Activated CD8-positive, alpha-beta memory T cell treated with anti-CD3 and anti-CD28 coated beads, Interleukin-2, amount 50 U/mL, for 48 hours (primary cell): ENCODE measurements around the gene AMBP.

Source experiments
- DNase-seq: peaks from one replicate; pipeline ENCODE4 v3.0.0-alpha.2; 2020

Gene AMBP

DNA sequence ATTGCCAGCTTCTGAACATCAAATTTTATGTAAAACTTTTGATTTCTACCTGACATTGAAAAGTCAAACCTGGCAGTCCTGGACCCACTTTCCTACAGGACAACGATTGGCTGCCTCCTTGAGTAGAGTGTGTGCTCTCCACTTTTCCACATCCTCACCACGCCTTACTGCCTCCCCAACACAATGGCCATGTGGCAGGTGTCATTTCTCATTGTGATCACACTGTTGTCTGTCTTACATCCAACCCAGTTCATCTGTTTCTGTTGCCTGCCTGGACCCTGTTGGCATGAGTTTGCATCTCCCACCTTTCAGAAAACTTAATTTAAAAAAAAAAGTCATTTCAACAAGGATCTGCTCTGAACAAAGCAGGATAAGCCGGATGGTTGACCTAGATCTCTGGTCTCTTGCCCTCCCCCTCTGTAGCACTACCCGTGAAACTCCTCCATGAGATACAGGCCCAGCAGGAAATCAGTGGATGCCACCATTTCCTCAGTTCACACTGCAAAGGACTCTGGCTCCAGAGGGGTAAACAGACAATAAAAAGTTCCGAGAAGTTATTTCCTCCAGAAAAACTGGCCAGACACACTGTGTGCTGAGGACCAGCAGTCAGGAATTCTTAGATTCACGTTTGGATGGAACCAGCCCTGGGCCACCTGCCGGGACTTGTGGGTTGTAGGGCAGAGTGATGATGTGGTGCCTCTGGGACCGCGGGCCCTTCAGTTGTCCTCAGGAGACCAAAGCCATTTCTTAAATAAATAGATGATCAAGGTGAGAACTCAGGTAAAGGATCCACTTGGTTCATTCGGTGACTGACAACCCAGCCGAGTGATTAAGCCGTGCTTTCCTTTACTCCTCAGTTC, 48.6 kb downstream of the AMBP start:
- DNase-seq: no peak

DNA sequence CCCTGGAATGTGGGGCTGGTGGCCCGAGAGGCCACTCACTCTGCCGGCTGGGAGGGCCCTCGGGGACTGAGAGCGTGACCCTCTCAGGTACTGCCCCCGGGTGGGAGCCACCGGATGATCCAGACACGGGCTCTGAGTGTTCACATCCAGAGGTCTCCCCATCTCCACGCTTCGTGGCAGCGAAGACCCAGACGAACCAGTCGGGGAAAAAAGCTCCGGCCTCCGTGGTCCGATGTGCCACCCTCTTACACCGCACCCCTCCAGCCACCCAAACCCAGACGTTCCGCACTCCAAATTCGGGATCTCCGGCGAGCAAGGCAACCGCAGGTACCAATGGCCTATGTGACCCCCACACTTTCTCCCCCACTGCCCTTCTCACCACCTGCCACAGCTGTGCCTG, 49.5 kb downstream of the AMBP start:
- DNase-seq: peak; percentile 37

DNA sequence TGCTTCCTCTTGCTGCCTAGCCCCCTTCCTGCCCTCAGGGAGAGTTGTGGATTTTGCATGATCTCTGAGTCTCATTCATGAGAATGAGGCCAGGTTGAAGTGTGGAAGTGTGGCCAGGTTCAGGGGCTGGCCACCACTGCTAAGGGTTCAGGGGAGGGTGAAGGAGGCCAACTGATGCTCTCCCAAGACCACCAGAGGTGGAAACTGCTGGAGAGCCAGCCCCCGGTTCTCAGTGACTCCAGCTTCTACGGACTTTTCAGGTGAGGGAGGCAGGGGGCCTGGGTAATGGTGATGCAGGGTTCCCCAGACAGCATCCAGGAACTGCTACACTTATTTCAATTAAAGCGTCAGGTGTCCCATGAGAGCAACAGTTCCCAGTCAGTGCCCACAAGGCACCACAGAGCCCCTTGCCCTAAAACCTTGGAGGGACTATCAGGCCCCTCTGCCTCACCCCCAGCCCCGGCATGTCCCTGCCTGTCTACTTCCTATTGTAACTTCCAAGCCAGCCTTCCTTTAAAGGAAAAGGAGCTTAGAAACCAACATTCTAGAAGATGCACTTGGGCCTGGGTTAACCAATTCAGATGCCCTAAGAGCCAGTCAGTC, 50.1 kb downstream of the AMBP start:
- no peak for DNase-seq

DNA sequence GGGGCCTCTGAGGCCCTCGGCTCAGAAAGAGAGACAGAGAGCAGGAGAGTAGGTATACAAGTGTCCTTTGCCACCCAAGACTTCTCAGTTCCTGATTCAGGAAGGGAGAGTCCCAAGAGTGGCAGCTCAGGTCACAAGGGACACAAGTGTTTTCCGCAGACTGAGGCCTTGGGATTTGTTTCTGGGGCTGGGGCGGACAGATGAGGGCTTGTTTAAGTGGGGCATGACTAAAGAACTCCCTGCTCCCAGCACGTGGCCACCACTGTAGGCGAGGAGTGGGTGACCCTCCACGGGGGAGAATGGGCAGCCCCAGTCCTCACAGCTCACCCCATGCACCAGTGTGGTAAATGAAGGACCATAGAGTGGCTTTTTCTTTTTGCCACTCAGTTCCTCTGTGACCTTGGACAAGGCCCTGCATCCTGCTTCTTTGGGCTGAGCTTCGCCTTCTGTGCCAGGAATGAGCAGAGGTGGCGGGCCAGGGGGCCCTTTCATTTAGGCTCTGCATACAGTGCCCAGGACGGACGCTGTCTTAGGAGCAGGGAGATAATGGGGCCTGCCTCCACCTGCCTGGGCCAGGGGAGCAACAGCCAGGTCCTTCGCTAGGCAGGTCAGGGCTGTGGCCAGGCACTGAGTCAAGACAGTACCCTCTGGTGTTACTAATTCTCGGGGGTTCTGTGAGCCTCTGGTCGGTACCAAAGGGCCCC, 50.8 kb downstream of the AMBP start:
- peak; percentile 18 for DNase-seq

DNA sequence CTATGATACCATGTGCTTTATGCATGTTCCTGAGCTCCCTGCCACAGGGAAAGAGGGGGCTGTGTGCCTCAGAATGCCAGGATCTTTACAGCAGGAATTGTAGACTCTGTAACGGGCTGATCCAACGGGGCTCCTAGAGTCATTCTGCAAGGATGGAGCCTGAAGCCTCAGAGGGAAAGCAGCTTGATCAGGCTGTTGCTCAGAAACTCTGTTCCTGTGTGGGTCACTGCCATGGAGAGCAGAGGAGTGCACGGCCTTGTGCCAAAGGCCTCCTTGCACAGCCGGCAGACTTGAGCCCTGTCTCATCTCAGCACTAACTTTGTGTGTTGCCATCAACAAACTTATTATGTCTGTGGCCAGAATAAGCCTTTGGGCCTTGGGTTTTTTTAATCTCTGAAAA, 51.8 kb downstream of the AMBP start:
- DNase-seq: peak; percentile 18

DNA sequence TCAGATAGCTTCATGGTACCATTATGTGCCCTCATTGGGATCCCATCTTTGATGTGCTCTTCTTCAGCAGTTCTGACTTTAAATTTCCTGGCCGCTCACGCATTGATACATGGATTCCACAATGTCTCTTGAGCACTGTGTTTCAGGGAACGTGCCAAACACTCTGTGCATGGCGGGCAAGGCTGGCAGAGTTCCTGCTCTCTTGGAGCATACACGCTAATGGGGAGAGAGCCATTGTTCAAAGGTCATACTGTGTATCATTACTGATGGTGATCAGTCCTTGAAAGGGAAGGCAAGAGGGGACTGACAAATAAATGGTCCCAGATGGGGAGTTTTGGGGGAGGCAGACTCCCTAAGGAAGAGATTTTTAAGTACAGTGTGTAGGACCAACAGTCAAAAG, 52.3 kb downstream of the AMBP start:
- no peak for DNase-seq

DNA sequence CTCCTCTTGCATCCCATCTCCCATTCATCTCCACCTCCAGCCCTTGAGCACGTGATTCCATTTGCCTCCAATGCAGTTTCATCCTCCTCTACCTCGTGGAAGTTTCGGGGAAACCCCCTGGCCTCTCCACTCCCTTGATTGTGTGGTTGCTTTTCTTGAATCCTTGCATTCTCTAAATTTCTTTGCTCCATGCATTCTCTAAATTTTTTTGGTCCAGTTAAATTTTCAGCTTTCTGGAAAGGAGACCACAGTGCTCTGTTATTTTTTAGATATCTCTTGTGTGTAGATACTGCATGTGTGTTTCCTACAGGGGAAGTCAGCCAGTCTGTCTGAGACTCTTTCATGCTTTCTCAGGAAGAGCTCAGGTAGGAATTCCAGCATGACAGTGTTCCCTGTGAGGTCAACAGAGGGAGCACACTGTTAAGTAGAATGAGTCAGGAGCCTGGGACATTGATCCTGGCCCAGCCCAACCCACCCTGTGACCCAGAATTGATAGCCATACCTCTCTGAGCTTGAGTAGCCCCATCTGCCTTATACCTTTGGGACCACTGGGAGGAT, 52.8 kb downstream of the AMBP start:
- DNase-seq: peak; percentile 10

DNA sequence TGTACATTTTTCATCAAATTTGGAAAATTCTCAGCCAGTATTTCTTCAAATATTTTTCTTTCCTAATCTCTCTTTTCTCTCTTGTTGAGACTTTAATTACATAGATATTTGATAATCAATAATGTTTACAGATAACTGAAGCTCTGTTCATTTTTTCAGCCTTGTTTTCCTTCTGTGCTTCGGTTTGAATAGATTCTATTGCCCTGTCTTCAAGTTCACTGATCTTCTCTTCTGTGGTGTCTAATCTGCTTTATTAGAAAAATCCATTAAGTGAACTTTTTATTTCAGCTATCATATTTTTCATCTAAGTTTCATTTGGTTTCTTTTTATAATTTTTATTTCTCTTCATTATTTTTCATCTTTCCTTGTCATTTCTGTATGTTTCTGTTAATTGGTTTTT, 54.1 kb downstream of the AMBP start:
- no peak for DNase-seq

DNA sequence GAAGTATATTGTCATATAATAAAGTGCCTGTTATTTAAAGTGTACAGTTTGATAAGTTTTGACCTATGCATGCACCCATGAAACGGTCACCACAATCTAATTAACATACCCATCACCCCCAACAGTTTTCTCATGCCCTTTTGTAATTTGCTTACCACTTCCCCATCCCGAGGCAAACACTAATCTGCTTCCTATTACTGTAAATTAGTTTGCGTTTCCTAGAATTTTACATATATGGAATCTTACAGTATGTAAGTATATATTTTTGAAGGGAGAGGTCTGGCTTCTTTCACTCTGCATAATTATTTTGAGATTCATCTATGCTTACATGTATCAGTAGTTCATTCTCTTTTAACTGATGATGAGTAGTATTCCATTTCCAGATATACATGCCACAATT, 56.5 kb downstream of the AMBP start:
- DNase-seq: no peak

DNA sequence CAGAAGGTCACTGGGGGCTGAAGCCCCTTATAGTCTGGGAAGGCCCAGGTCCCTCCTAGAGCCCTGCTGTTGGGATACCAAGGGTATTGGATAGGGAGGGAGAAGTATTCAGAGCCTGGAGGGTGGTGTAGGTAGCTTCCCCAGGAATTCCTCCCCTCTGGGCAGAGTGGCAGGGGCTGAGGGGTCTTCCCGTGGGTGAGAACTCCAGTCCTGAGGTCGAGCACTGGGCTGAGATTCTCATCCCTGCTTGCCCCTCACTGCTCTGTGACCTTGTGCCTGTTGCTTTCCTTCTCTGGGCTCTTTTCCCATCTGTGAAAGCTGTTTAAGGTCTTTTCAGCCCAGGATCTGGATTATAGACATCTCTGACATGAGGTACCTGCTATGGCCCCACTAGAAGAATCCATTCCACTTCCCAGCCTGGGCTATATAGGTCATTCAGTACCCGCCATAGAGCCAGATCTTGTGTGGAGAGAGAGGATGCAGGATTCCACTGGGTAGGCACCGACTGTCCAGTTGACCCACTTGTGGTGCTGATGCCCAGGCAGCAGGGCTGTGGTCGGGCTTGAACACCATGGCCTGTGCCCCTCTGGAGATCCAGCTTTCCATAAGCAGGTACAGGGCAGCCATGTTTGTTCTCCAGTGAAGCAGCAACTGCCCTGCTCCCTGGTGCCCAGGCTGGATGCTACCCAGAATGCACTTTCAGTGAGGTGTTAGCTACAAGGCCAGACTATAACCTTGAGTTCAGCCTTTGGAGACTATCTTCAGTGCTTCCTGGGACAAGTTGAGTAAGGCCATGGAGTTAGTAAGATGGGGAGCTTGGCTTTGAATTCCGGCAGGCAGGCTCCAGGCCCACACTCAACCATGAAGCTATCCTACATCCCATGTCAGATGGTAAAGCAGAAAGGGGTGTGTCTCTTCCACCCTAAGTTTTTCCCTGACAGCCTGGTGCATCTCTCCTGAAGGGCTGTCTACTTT, 60.1 kb downstream of the AMBP start:
- peak; percentile 30 for DNase-seq

DNA sequence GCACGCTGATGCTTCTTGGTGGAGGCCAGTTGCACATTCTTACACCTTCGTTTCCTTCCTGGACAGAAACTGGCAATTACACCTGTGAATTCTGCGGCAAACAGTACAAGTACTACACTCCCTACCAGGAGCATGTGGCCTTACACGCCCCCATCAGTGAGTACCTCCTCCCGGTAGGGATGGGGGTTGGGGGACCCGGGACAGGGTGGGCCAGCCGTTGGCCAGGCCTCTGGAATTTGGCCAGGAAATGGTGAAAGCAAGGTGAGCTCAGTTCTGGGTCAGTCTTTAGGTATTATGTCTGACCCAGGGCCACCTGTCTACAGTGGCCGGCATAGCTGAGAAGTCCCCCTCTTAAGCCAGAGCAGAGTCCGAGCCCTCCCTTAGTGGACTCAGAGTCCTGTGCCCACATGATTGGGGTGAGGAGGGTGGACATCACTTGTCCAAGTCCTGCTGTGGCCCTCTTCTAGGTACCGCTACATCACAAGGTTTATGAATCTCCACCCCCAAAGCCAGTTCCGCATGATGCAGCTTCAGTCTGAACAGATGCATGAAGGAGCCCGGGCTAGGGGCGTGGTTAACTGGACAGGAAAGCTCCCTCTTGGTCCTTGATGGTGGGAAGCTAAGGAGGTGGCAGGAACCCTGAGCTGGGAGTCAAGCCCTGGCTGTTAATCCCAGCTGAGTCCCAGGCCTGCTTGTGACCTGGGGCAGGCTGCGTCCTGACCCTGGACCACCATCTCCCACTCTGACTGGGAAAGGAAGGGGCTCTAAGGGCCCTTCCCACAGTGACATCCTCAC, 61.3 kb downstream of the AMBP start:
- DNase-seq: peak; percentile 28

DNA sequence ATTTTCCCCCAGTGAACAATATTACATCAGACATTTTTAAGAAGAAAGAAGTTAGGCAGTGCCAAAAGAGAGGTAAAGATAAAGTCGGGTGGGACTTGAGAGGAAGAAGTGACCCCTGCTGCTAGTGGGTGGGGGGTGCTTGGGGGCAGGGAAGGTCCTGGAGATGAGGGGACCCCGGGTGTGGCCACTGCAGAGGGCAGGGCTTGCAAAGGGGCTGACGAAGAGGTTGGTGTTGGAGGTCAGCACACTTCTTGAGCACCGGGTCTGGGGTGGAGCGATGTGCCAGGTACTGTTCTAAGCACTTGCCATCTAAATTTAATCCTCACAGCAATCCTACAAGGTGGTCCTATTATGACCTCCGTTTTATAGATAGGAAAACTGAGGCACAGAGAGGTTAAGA, 62.0 kb downstream of the AMBP start:
- DNase-seq: peak; percentile 26

DNA sequence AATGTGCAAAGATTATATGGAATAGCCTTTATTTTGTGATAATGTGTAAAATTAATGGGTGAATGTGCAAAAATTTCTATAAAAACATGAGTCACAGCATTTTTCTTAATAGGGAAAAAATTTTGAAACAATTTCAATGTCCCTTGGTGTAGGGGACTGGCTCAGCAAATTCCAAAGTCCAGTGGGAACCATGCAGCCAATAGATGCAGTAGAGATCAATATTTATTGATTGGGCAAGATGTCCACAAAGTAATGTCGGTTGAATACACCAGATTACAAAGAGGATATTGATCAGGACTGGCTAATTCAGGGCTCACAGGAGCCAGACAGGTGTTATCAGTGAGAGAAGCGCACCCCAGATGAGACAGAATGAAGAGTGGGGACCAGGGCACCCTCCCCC, 62.5 kb downstream of the AMBP start:
- no peak for DNase-seq

DNA sequence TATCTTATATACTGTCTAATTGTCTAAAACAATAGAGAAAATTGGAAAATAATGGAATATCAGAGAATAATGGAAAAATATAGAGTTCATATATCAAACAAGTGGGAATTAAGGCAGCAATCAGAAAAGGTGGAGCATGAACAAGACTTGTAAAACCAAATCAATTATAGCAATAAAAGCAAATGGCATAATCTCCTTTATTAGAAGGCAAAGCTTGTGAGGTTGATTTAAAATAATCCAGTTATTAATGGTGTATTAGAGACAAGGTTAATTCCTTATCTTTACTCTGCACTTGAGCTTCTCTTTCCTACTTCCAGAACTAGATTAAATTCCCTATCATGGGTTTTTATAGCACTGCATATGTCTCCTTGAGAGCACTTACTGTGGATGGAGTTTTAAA, 64.1 kb downstream of the AMBP start:
- DNase-seq: no peak

DNA sequence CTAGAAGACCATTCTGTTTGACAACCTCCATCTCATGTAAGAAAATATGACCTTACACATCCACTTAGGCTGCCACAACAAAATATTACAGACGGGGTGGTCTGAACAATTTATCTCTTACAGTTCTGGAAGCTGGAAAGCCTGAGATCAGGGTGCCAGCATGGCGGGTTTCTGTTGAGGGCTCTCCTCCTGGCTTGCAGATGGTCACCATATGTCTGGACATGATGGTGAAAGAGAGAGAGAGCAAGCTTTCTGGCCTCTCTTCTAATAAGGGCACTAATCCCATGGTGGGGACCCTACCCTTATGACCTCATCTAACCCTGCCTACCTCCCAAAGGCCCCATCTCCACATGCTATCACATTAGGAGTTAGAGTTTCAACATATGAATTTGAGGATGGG, 66.0 kb downstream of the AMBP start:
- DNase-seq: no peak

DNA sequence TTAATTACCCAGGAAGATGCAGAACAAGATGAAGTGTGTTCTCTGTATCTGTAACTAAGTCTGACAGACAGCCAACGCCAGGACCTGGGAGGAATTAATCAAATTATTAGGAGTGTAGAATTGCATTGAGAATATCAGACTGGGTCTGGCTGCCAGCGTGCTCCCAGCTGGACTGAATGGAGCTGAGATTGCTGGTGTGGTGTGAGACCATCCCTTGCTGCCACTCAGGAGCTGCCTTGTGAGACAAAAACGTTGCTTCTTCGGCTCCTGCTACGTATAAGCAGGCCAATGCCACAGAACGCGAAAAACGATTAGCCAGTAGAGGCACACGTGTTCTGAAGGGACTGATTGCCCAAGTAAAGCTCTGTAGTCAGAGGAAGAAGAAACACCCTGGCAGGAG, 66.8 kb downstream of the AMBP start:
- DNase-seq: no peak
